ENCODE measurements around the gene DDO. TPM values are rescaled to one million over a fixed set of nuclear protein-coding genes. Genes with fewer than 3 reads are reported as not detected.

DDO gene, protein sequence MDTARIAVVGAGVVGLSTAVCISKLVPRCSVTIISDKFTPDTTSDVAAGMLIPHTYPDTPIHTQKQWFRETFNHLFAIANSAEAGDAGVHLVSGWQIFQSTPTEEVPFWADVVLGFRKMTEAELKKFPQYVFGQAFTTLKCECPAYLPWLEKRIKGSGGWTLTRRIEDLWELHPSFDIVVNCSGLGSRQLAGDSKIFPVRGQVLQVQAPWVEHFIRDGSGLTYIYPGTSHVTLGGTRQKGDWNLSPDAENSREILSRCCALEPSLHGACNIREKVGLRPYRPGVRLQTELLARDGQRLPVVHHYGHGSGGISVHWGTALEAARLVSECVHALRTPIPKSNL
- total RNA-seq (2021; fragmentation: NEBNext Ultra II Directional; extraction: Animal tissue kit (Norgen Biotek cat#: 25700)) (not detected in 2 replicates), polyA plus RNA-seq (2011; rRNA removed) (not detected in 2 replicates), polyA minus RNA-seq (2011; rRNA and poly(A)+ RNA removed) (not detected in 2 replicates)
- polyA plus RNA-seq (2011; cell fraction: cytosol; rRNA removed) = not detected
- polyA plus RNA-seq (2011; cell fraction: nucleus; rRNA removed) = not detected
- not detected in 4 replicates for polyA plus RNA-seq (2012, experiment 1 of 2)
- not detected for polyA plus RNA-seq (2012, experiment 2 of 2)
- not detected for polyA plus RNA-seq (2013, experiment 1 of 2)
- polyA plus RNA-seq (2013, experiment 2 of 2) = 0.02 TPM
- polyA minus RNA-seq (2011; cell fraction: cytosol; rRNA and poly(A)+ RNA removed) = not detected
- polyA minus RNA-seq (2011; cell fraction: nucleus; rRNA and poly(A)+ RNA removed) = not detected
- long read RNA-seq, experiment 1 = 0 reads
- long read RNA-seq, experiment 2 = 0 reads

GRCh38 chr6:110415086-110415916 lies at the start of gene DDO:
Gene DDO, minus strand, starts transcription at chr6:110415575. Its CDS starts 2,113 bp downstream, at chr6:110413462.
- no peak within 1 kb of the TSS for H2BK15ac ChIP-seq (ENCODE audit: low read length)
- H3K23ac ChIP-seq (ENCODE audit: insufficient read length) = no peak within 1 kb of the TSS
- DNase-seq (ENCODE audit: low read depth in 1 of 2, low spot score in 2 of 2) = no peak
- no peaks in the 10 kb centered on the region for H3K36me3 ChIP-seq (ENCODE audit: control insufficient read depth in 2 of 4, insufficient read depth in 4 of 4, low read length in 3 of 4)
- no peak for FAIRE-seq
- no peaks in the 10 kb centered on the region for H4K20me1 ChIP-seq (replicated peaks in 1 of 2; ENCODE audit: control insufficient read depth in 1 of 2, insufficient read depth in 2 of 2, low read length in 2 of 2)
- H2BK20ac ChIP-seq (ENCODE audit: low read length) = no peak within 1 kb of the TSS
- no peaks in the 10 kb centered on the region for H3K23me2 ChIP-seq (ENCODE audit: low read depth, low read length)
- no peak within 1 kb of the TSS for H3K4me3 ChIP-seq (ENCODE audit: extremely low read depth in 1 of 4, insufficient read depth in 2 of 4, low read depth in 3 of 4, low read length in 4 of 4)
- H3K18ac ChIP-seq (ENCODE audit: extremely low read depth, low read length) = no peak within 1 kb of the TSS
- ChIA-PET CTCF (ENCODE audit: partially characterized antibody) (interaction anchor here (0.6 to 1.3 kb wide), 4 partner anchors 10 to 362 kb away, joined by 3 to 4 read pairs (median 3); no protein-coding TSS in a partner anchor), POLR2A (ENCODE audit: partially characterized antibody) (no interaction called here)
- H4K8ac ChIP-seq (ENCODE audit: extremely low read depth, insufficient read depth, low read length) = no peak within 1 kb of the TSS
- WGBS, 2 experiments (ENCODE audit: extremely low coverage in 1 of 2, insufficient coverage in 1 of 2, insufficient read length in 1 of 2, insufficient replicate concordance in 2 of 2, low coverage in 1 of 2, low lambda C conversion rate in 2 of 2, missing lambda C conversion rate in 1 of 2) = 91% methylated on average over 12 of the region's 12 CpGs; no CpG with 5 or more reads in 1 of the 2 experiments
- H3K79me2 ChIP-seq (ENCODE audit: control insufficient read depth in 1 of 2, insufficient read depth in 2 of 2, low read length in 2 of 2) = no peaks in the 10 kb centered on the region
- H3K4ac ChIP-seq (replicated peaks; ENCODE audit: insufficient read length, low read depth, low read length) = no peak within 1 kb of the TSS
- no peak within 1 kb of the TSS for H3K14ac ChIP-seq (ENCODE audit: insufficient read length)
- H3K56ac ChIP-seq (replicated peaks; ENCODE audit: insufficient read length, low read depth, low read length) = no peak within 1 kb of the TSS
- H3K27me3 ChIP-seq (replicated peaks in 1 of 4; ENCODE audit: control insufficient read depth in 3 of 4, extremely low read depth in 1 of 4, insufficient read depth in 3 of 4, low read length in 3 of 4) = no peaks in the 10 kb centered on the region; a peak in 1 of 7 replicates
- no peak within 1 kb of the TSS for H2BK120ac ChIP-seq (replicated peaks; ENCODE audit: low read depth, low read length)
- H2BK5ac ChIP-seq (ENCODE audit: low read depth, low read length) = no peak within 1 kb of the TSS
- H3K4me1 ChIP-seq (replicated peaks in 1 of 4; ENCODE audit: control insufficient read depth in 3 of 4, insufficient read depth in 4 of 4, low read length in 3 of 4) = no peaks in the 10 kb centered on the region
- H2BK12ac ChIP-seq (ENCODE audit: low read depth, low read length) = no peak within 1 kb of the TSS
- peaks cover 3 to 9% of the 10 kb centered on the region in 2 experiments; a peak in 2 of 4 replicates for H3K9me3 ChIP-seq (ENCODE audit: insufficient read depth in 2 of 2, low read depth in 1 of 2, low read length in 1 of 2)
- H4K5ac ChIP-seq (ENCODE audit: insufficient read length, low read depth, low read length) = no peak within 1 kb of the TSS
- no peak within 1 kb of the TSS for H4K91ac ChIP-seq (replicated peaks; ENCODE audit: insufficient read length, low read length)
- H3K9ac ChIP-seq (replicated peaks in 1 of 4; ENCODE audit: extremely low read depth in 1 of 4, low read depth in 3 of 4, low read length in 3 of 4) = no peak within 1 kb of the TSS
- H3K4me2 ChIP-seq (ENCODE audit: insufficient read depth in 1 of 2, low read depth in 2 of 2, low read length in 2 of 2) = no peak within 1 kb of the TSS
- H3K27ac ChIP-seq (ENCODE audit: low read depth, low read length) = no peak within 1 kb of the TSS
- no peaks in the 10 kb centered on the region for H3K79me1 ChIP-seq (ENCODE audit: low read depth, low read length)
- no peak within 1 kb of the TSS for H2AFZ ChIP-seq (ENCODE audit: low read length)
- no peak within 1 kb of the TSS for H2AK5ac ChIP-seq (ENCODE audit: low read depth, low read length)
- TF ChIP-seq BRCA1 (IDR thresholded peaks at IDR 0.05; ENCODE audit: low read depth, low read length) (no peak), BACH1 (IDR thresholded peaks at IDR 0.05; ENCODE audit: low read length) (no peak), SP4 (IDR thresholded peaks at IDR 0.05; ENCODE audit: low read length) (no peak), NANOG (IDR thresholded peaks at IDR 0.05; ENCODE audit: insufficient read depth, low read depth, low read length, poor library complexity, severe bottlenecking) (no peak), RNF2 (IDR thresholded peaks at IDR 0.05; ENCODE audit: borderline replicate concordance, low read depth, low read length, missing control alignments, poor library complexity, severe bottlenecking) (no peak)
